ENCODE data around the gene WIPF1. TPM values are rescaled to one million over a fixed set of nuclear protein-coding genes. Genes with fewer than 3 reads are reported as not detected.

Gene WIPF1
- total RNA-seq, 1 experiment from 2014 or later = 0.59 TPM

DNA sequence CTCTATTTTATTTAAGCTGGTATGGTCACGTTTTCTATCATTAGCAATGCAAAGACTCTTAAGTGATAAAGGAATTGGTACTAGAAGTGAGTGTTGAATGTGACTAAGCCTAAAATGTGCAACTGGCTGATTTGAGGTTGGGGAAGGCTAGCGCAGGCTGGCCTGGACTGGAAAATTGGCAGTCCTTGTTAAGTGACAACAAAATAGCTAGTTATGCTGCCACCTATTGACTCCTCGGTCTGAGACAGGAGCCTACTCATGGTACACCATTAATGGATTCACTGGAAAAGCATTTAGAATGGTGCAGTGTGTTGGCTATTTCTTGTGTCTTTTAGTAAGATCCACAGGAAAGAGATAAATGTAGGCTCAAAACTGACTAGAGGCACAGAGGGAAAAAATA is 5.7 kb upstream of the WIPF1 start:
- intact Hi-C loops (cut with micrococcal nuclease) = loop anchor here (2.0 kb wide), 1 partner anchor 140 kb away; no protein-coding TSS in a partner anchor
- H3K4me2 ChIP-seq (ENCODE audit: low read length) = no peak overlapping the region
- H3K9me3 ChIP-seq (ENCODE audit: control insufficient read depth in 1 of 2, insufficient read depth in 1 of 2, low read depth in 1 of 2, low read length in 2 of 2) = no peaks in the 10 kb centered on the region
- H3K79me2 ChIP-seq (ENCODE audit: insufficient read depth, low read length) = no peaks in the 10 kb centered on the region
- DNase-seq (ENCODE audit: low read depth, low spot score) (peak; percentile 23), ATAC-seq (peak; percentile 95)
- H3K36me3 ChIP-seq (ENCODE audit: control insufficient read depth in 1 of 2, insufficient read depth in 2 of 2, low read length in 2 of 2) = no peaks in the 10 kb centered on the region
- no TSS peak for BruUV-seq (replicated peaks)
- H3K4me3 ChIP-seq (replicated peaks in 1 of 2; ENCODE audit: low read depth in 1 of 2, low read length in 2 of 2) = no peak overlapping the region
- ChIA-PET CTCF (interaction anchor here (0.6 to 2.2 kb wide), 10 partner anchors 9 to 407 kb away, joined by 3 to 13 read pairs (median 3); no protein-coding TSS in a partner anchor), POLR2A (no interaction called here), RAD21 (ENCODE audit: low non-redundant PET in 1 of 2, low total read pairs in 2 of 2, uncharacterized antibody in 2 of 2, unreplicated experiment in 2 of 2) (interaction anchor here in 1 of 2 experiments (1.0 kb wide), 1 partner anchor 140 kb away, joined by 3 read pairs; no protein-coding TSS in a partner anchor)
- H3K9me2 ChIP-seq (ENCODE audit: insufficient read depth) = no peaks in the 10 kb centered on the region
- H4K20me1 ChIP-seq (ENCODE audit: insufficient read depth) = no peaks in the 10 kb centered on the region
- TF ChIP-seq CBX3 (IDR thresholded peaks at IDR 0.05; ENCODE audit: low read depth) (no peak), RAD21 (IDR thresholded peaks at IDR 0.05; ENCODE audit: low read depth) (peak; percentile 45)
- TF ChIP-seq, protein P1, sequence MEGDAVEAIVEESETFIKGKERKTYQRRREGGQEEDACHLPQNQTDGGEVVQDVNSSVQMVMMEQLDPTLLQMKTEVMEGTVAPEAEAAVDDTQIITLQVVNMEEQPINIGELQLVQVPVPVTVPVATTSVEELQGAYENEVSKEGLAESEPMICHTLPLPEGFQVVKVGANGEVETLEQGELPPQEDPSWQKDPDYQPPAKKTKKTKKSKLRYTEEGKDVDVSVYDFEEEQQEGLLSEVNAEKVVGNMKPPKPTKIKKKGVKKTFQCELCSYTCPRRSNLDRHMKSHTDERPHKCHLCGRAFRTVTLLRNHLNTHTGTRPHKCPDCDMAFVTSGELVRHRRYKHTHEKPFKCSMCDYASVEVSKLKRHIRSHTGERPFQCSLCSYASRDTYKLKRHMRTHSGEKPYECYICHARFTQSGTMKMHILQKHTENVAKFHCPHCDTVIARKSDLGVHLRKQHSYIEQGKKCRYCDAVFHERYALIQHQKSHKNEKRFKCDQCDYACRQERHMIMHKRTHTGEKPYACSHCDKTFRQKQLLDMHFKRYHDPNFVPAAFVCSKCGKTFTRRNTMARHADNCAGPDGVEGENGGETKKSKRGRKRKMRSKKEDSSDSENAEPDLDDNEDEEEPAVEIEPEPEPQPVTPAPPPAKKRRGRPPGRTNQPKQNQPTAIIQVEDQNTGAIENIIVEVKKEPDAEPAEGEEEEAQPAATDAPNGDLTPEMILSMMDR (IDR thresholded peaks at IDR 0.05 in 2 of 3, conservative IDR thresholded peaks at IDR 0.05 in 1 of 3; ENCODE audit: borderline replicate concordance in 1 of 3, insufficient read depth in 1 of 3, low read depth in 2 of 3, low read length in 2 of 3) = peak; percentile 31 to 54 (median 45); a peak in 5 of 6 replicates
- no peaks in the 10 kb centered on the region for H3K4me1 ChIP-seq (ENCODE audit: control insufficient read depth in 1 of 2, insufficient read depth in 2 of 2, low read length in 2 of 2)
- H3K9ac ChIP-seq (ENCODE audit: low read length) = no peak overlapping the region
- H2AFZ ChIP-seq (ENCODE audit: low read depth, low read length, poor library complexity, severe bottlenecking) = no peak overlapping the region
- no peaks in the 10 kb centered on the region for H3K27me3 ChIP-seq (ENCODE audit: insufficient read depth, low read length)
- H3K27ac ChIP-seq (ENCODE audit: low read depth, low read length) = no peak overlapping the region

DNA sequence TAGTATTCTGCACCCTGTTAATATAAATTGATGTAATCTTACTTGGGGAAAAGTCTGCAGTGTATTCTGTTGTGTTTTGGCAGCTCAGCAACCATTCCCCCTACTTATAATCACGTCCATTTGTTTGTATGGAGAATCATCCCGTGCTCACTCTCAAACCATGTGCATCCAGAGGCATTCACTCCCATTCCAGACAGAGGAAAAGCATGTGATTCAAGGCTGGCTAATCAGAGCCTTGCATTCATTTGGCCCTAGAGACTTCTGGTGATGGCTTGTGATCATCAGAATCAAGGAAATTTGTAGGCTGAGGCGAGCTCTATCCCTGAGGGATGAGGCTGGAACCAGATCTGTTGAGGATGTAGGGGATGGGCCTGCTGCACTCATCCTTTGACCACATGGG is 5.1 kb upstream of the WIPF1 start:
- BruUV-seq (replicated peaks) = no TSS peak
- Histone ChIP-seq H4K20me1 (ENCODE audit: insufficient read depth) (no peaks in the 10 kb centered on the region), H3K9me2 (ENCODE audit: insufficient read depth) (no peaks in the 10 kb centered on the region), H3K9ac (ENCODE audit: low read length) (no peak overlapping the region), H3K27ac (ENCODE audit: low read depth, low read length) (no peak overlapping the region), H2AFZ (ENCODE audit: low read depth, low read length, poor library complexity, severe bottlenecking) (no peak overlapping the region), H3K36me3 (ENCODE audit: control insufficient read depth in 1 of 2, insufficient read depth in 2 of 2, low read length in 2 of 2) (no peaks in the 10 kb centered on the region), H3K4me1 (ENCODE audit: control insufficient read depth in 1 of 2, insufficient read depth in 2 of 2, low read length in 2 of 2) (no peaks in the 10 kb centered on the region), H3K27me3 (ENCODE audit: insufficient read depth, low read length) (no peaks in the 10 kb centered on the region), H3K79me2 (ENCODE audit: insufficient read depth, low read length) (no peaks in the 10 kb centered on the region), H3K4me2 (ENCODE audit: low read length) (no peak overlapping the region), H3K4me3 (replicated peaks in 1 of 2; ENCODE audit: low read depth in 1 of 2, low read length in 2 of 2) (no peak overlapping the region), H3K9me3 (ENCODE audit: control insufficient read depth in 1 of 2, insufficient read depth in 1 of 2, low read depth in 1 of 2, low read length in 2 of 2) (no peaks in the 10 kb centered on the region)
- ChIA-PET CTCF (interaction anchor here (0.6 to 2.2 kb wide), 10 partner anchors 8 to 407 kb away, joined by 3 to 13 read pairs (median 3); no protein-coding TSS in a partner anchor), RAD21 (ENCODE audit: low non-redundant PET in 1 of 2, low total read pairs in 2 of 2, uncharacterized antibody in 2 of 2, unreplicated experiment in 2 of 2) (interaction anchor here in 1 of 2 experiments (1.0 kb wide), 1 partner anchor 140 kb away, joined by 3 read pairs; no protein-coding TSS in a partner anchor), POLR2A (no interaction called here)
- DNase-seq (ENCODE audit: low read depth, low spot score) = no peak
- TF ChIP-seq FOSL1 (IDR thresholded peaks at IDR 0.05; ENCODE audit: low read depth) (no peak), CEBPB (IDR thresholded peaks at IDR 0.05; ENCODE audit: low read depth) (no peak), RAD21 (IDR thresholded peaks at IDR 0.05; ENCODE audit: low read depth) (no peak), JUND (IDR thresholded peaks at IDR 0.05) (no peak), POLR2A (IDR thresholded peaks at IDR 0.05; ENCODE audit: borderline replicate concordance, extremely low read depth, insufficient read depth, insufficient read length) (no peak), YY1 (IDR thresholded peaks at IDR 0.05; ENCODE audit: extremely low read depth, insufficient replicate concordance, low read depth, low read length) (no peak), TCF7L2 (IDR thresholded peaks at IDR 0.05; ENCODE audit: borderline replicate concordance, extremely low read depth, insufficient read depth, insufficient read length) (no peak), EZH2phosphoT487 (IDR thresholded peaks at IDR 0.05; ENCODE audit: borderline replicate concordance) (no peak)
- TF ChIP-seq, protein P1 (IDR thresholded peaks at IDR 0.05 in 2 of 3, conservative IDR thresholded peaks at IDR 0.05 in 1 of 3; ENCODE audit: borderline replicate concordance in 1 of 3, insufficient read depth in 1 of 3, low read depth in 2 of 3, low read length in 2 of 3) = no peak
- ATAC-seq = 0 out of 2 replicates have a peak, but pooled peaks have one; percentile 23
- intact Hi-C loops (cut with micrococcal nuclease) = loop anchor here (2.0 kb wide), 1 partner anchor 140 kb away; no protein-coding TSS in a partner anchor

All from HCT116 (cell line).